ENCODE measurements around the gene DCLK2.

DCLK2 gene

DNA sequence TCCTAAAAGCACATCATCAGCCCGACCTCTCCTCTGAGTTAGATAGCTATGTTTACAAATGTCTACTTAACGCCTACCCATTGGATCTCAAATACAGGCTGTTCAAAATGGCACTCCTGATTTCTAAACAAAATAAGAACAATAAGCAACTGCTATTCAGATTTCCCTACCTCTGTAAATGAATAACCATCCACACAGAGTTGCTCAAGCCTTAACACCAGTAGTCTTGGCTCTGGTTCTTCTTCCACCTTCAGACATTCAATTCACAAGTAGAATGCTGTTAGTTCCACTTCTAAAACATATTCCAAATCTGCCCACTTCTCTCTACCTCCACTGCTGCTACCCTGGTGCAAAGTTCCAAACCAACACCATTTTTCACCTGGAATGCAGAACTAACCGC lies 27.1 kb upstream of the DCLK2 start:
- no peak for TF ChIP-seq RAD21 (IDR thresholded peaks at IDR 0.05; ENCODE audit: low read depth)
- TF ChIP-seq CEBPB (IDR thresholded peaks at IDR 0.05) = no peak
- no peak for TF ChIP-seq EP300 (IDR thresholded peaks at IDR 0.05; ENCODE audit: borderline replicate concordance)
- TF ChIP-seq TEAD4 (IDR thresholded peaks at IDR 0.05) = no peak
- TF ChIP-seq YY1 (IDR thresholded peaks at IDR 0.05; ENCODE audit: low read depth) = no peak
- TF ChIP-seq CREB1 (IDR thresholded peaks at IDR 0.05; ENCODE audit: low read depth) = no peak
- no peak for TF ChIP-seq TCF12 (IDR thresholded peaks at IDR 0.05; ENCODE audit: low read depth)
- TF ChIP-seq, protein P1, sequence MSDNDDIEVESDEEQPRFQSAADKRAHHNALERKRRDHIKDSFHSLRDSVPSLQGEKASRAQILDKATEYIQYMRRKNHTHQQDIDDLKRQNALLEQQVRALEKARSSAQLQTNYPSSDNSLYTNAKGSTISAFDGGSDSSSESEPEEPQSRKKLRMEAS (IDR thresholded peaks at IDR 0.05) = no peak

DNA sequence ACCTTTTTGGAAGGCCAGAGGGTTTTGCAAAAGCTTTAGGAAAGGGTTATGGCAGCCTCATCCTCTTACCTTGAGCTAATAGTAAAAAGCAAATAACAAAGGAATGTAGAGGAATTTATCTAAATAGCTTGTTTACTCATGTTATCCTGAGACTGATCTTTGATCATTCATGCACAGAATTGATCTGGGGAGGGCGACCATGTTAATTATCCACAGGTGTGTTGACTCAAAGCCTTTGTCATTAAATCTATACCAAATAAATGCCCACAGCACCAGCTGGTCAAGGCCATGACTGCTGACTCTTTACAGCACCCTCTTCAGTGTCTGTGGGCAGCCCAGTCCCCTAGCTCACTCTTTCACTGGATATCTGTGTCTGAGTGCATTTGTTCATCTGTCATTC lies 22.8 kb upstream of the DCLK2 start:
- TF ChIP-seq ZBTB7A (IDR thresholded peaks at IDR 0.05; ENCODE audit: low read depth) (no peak), RAD21 (IDR thresholded peaks at IDR 0.05; ENCODE audit: low read depth) (no peak), EGR1 (IDR thresholded peaks at IDR 0.05) (no peak), EP300 (IDR thresholded peaks at IDR 0.05; ENCODE audit: borderline replicate concordance) (no peak), TAF1 (IDR thresholded peaks at IDR 0.05; ENCODE audit: low read depth) (no peak)
- TF ChIP-seq, protein P2, sequence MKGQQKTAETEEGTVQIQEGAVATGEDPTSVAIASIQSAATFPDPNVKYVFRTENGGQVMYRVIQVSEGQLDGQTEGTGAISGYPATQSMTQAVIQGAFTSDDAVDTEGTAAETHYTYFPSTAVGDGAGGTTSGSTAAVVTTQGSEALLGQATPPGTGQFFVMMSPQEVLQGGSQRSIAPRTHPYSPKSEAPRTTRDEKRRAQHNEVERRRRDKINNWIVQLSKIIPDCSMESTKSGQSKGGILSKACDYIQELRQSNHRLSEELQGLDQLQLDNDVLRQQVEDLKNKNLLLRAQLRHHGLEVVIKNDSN (IDR thresholded peaks at IDR 0.05) = no peak

DNA sequence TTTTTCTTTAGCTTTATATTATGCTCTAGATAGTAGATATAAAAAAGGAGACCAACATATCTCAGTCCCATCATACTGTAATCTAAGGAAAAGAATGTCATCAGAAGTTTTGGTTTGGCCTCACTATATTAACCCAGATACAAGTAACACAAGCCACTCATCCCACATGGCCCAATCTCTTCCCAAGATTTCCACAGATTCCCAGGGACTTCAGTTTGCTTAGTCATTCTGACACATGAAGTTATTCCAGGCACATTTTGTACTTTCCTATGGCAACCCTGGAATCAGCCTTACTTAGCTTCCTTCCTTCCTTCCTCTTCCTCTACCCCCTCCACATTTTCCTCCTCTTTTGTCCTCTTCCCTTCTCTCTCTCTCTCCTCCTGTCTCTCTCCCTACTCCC lies 21.7 kb upstream of the DCLK2 start:
- TF ChIP-seq TAF1 (IDR thresholded peaks at IDR 0.05; ENCODE audit: low read depth) (no peak), ZBTB7A (IDR thresholded peaks at IDR 0.05; ENCODE audit: low read depth) (no peak), EGR1 (IDR thresholded peaks at IDR 0.05) (no peak), CEBPB (IDR thresholded peaks at IDR 0.05) (no peak), EP300 (IDR thresholded peaks at IDR 0.05; ENCODE audit: borderline replicate concordance) (no peak), TCF12 (IDR thresholded peaks at IDR 0.05; ENCODE audit: low read depth) (no peak), FOXM1 (IDR thresholded peaks at IDR 0.05; ENCODE audit: borderline replicate concordance, low read depth) (no peak), RAD21 (IDR thresholded peaks at IDR 0.05; ENCODE audit: low read depth) (no peak), CREB1 (IDR thresholded peaks at IDR 0.05; ENCODE audit: low read depth) (no peak), YY1 (IDR thresholded peaks at IDR 0.05; ENCODE audit: low read depth) (no peak), NFIC (IDR thresholded peaks at IDR 0.05) (no peak), TEAD4 (IDR thresholded peaks at IDR 0.05) (no peak)
- TF ChIP-seq, protein P1 (IDR thresholded peaks at IDR 0.05) = no peak
- TF ChIP-seq, protein P3, sequence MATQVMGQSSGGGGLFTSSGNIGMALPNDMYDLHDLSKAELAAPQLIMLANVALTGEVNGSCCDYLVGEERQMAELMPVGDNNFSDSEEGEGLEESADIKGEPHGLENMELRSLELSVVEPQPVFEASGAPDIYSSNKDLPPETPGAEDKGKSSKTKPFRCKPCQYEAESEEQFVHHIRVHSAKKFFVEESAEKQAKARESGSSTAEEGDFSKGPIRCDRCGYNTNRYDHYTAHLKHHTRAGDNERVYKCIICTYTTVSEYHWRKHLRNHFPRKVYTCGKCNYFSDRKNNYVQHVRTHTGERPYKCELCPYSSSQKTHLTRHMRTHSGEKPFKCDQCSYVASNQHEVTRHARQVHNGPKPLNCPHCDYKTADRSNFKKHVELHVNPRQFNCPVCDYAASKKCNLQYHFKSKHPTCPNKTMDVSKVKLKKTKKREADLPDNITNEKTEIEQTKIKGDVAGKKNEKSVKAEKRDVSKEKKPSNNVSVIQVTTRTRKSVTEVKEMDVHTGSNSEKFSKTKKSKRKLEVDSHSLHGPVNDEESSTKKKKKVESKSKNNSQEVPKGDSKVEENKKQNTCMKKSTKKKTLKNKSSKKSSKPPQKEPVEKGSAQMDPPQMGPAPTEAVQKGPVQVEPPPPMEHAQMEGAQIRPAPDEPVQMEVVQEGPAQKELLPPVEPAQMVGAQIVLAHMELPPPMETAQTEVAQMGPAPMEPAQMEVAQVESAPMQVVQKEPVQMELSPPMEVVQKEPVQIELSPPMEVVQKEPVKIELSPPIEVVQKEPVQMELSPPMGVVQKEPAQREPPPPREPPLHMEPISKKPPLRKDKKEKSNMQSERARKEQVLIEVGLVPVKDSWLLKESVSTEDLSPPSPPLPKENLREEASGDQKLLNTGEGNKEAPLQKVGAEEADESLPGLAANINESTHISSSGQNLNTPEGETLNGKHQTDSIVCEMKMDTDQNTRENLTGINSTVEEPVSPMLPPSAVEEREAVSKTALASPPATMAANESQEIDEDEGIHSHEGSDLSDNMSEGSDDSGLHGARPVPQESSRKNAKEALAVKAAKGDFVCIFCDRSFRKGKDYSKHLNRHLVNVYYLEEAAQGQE (IDR thresholded peaks at IDR 0.05; ENCODE audit: low read depth) = no peak
- TF ChIP-seq, protein P2 (IDR thresholded peaks at IDR 0.05) = no peak

DNA sequence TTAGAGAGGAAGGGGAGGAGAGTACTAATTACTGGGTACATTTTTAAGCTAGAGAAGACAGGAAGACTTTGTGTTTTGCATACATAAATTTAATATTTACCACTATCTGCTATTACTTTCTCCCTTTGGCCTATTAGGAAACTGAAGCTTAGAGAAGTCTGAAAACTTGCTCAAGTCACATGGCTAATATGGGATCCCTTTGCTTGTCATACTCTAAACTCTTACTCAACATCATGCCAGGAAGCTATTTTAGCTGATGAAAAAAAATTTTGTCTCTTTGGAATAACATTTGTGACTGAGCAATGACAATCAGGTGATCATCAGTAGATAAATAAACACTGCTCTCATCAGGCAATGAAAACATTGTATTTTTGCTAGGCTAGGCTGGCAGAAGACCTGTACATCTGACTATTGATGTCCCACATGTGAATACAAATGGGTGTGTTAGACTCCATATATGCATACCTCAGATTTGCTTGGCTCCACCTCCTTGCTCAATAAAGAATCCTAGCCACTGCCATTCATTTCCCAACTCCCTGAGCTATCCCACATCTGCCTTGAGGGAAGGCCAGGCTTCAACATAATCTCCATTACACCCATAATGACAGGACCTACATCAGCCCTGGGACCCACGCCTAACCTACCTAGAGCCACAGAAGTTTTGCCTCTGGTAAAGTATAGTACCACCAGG lies 17.0 kb upstream of the DCLK2 start:
- TF ChIP-seq, protein P3 (IDR thresholded peaks at IDR 0.05; ENCODE audit: low read depth) = no peak
- no peak for TF ChIP-seq CEBPB (IDR thresholded peaks at IDR 0.05)
- no peak for TF ChIP-seq CREB1 (IDR thresholded peaks at IDR 0.05; ENCODE audit: low read depth)
- no peak for TF ChIP-seq TAF1 (IDR thresholded peaks at IDR 0.05; ENCODE audit: low read depth)
- TF ChIP-seq RAD21 (IDR thresholded peaks at IDR 0.05; ENCODE audit: low read depth) = no peak

DNA sequence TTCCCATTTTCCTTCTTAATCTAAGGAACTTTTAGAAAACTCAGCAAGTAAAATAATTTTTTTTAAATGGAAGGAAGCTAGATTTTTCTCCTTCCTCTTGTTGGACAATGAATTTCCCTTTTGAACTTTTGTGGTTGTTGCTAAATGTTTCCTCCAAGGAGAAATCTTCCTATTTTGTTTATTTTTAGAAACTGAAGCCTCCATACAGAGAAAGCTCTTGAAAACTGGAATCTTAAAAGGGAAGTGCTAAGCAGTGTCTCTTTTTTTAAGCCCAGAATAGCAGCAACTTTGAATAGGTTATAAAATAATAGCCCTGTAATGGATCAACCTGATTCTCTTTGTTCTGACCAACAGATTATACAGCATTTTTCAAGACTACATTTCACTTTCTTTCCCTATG lies 15.1 kb upstream of the DCLK2 start:
- TF ChIP-seq FOXM1 (IDR thresholded peaks at IDR 0.05; ENCODE audit: borderline replicate concordance, low read depth) = no peak
- no peak for TF ChIP-seq NFIC (IDR thresholded peaks at IDR 0.05)
- TF ChIP-seq ZBTB7A (IDR thresholded peaks at IDR 0.05; ENCODE audit: low read depth) = no peak
- TF ChIP-seq TAF1 (IDR thresholded peaks at IDR 0.05; ENCODE audit: low read depth) = no peak
- TF ChIP-seq, protein P3 (IDR thresholded peaks at IDR 0.05; ENCODE audit: low read depth) = no peak
- no peak for TF ChIP-seq YY1 (IDR thresholded peaks at IDR 0.05; ENCODE audit: low read depth)
- TF ChIP-seq, protein P2 (IDR thresholded peaks at IDR 0.05) = no peak
- no peak for TF ChIP-seq EGR1 (IDR thresholded peaks at IDR 0.05)
- no peak for TF ChIP-seq EP300 (IDR thresholded peaks at IDR 0.05; ENCODE audit: borderline replicate concordance)
- no peak for TF ChIP-seq TEAD4 (IDR thresholded peaks at IDR 0.05)
- TF ChIP-seq RAD21 (IDR thresholded peaks at IDR 0.05; ENCODE audit: low read depth) = no peak
